WTC11 (cell line): ENCODE results near the gene BAIAP2L2. TPM values are rescaled to one million over a fixed set of nuclear protein-coding genes. Genes with fewer than 3 reads are reported as not detected.

Experiments used
- ATAC-seq: fragments of 200-7000 bp; cut with Tn5 transposase; 2 replicates; pipeline ENCODE4 v1.10.0; 2021; ENCODE audit warnings: mild to moderate bottlenecking, moderate library complexity
- CTCF ChIA-PET: fragments of 300-600 bp; sonication (Branson Sonifier 250); formaldehyde crosslinking; loops from one replicate; lab custom pipeline; 2021; ENCODE audit warnings: antibody characterized with exemption; lab: Charles Lee
- POLR2A ChIA-PET: fragments of 350-600 bp; sonication (Branson Sonifier 250); formaldehyde crosslinking; loops from one replicate; lab custom pipeline; 2021; ENCODE audit warnings: antibody characterized with exemption; lab: Charles Lee
- DNase-seq: peaks from one replicate; pipeline ENCODE4 v3.0.0; 2021; ENCODE audit warnings: low spot score
- H3K27ac Mint-ChIP-seq: 2 replicates; pipeline ENCODE4 v1.8.0; 2021; ENCODE audit warnings: mixed read lengths
- H3K27me3 Mint-ChIP-seq: 2 replicates; pipeline ENCODE4 v1.8.0; 2021; ENCODE audit warnings: low read depth, mild to moderate bottlenecking, moderate library complexity, mixed read lengths
- H3K36me3 Mint-ChIP-seq: 2 replicates; pipeline ENCODE4 v1.8.0; 2021; ENCODE audit warnings: mixed read lengths
- H3K4me1 Mint-ChIP-seq: 2 replicates; pipeline ENCODE4 v1.8.0; 2022; ENCODE audit warnings: mixed read lengths
- H3K4me3 Mint-ChIP-seq: 2 replicates; pipeline ENCODE4 v1.8.0; 2021; ENCODE audit warnings: mild to moderate bottlenecking, moderate library complexity, mixed read lengths
- H3K9me3 Mint-ChIP-seq: 2 replicates; pipeline ENCODE4 v1.8.0; 2021; ENCODE audit warnings: mixed read lengths
- AR ChIP-seq: fragments of 250-450 bp; sonication (Bioruptor Pico); IDR thresholded peaks from 2 replicates; pipeline ENCODE4 v1.9.0; 2021; ENCODE audit warnings: mild to moderate bottlenecking
- CREB1 ChIP-seq: sonication (generic); formaldehyde crosslinking; IDR thresholded peaks from 2 replicates; pipeline ENCODE4 v1.8.0; 2023; ENCODE audit warnings: mild to moderate bottlenecking, missing genetic modification reagents
- CTCF ChIP-seq: fragments of 200-600 bp; IDR thresholded peaks from 2 replicates; pipeline ENCODE4 v1.8.0; 2022; ENCODE audit warnings: antibody characterized with exemption
- E2F1 ChIP-seq: sonication (generic); formaldehyde crosslinking; IDR thresholded peaks from 2 replicates; pipeline ENCODE4 v1.8.0; 2022; ENCODE audit warnings: mild to moderate bottlenecking, missing genetic modification reagents
- ELF4 ChIP-seq: sonication (generic); formaldehyde crosslinking; IDR thresholded peaks from 2 replicates; pipeline ENCODE4 v1.8.1; 2022; ENCODE audit warnings: low read depth, mild to moderate bottlenecking, moderate library complexity, missing genetic modification reagents
- EMX1 ChIP-seq: fragments of 250-450 bp; sonication (Bioruptor Pico); IDR thresholded peaks from 2 replicates; pipeline ENCODE4 v1.8.0; 2021; ENCODE audit warnings: mild to moderate bottlenecking
- ESRRA ChIP-seq: sonication (generic); formaldehyde crosslinking; IDR thresholded peaks from 2 replicates; pipeline ENCODE4 v1.8.1; 2022; ENCODE audit warnings: mild to moderate bottlenecking, missing genetic modification reagents, borderline replicate concordance
- HMGXB4 ChIP-seq: sonication (generic); formaldehyde crosslinking; IDR thresholded peaks from 2 replicates; pipeline ENCODE4 v1.8.1; 2023; ENCODE audit warnings: mild to moderate bottlenecking, moderate library complexity, missing genetic modification reagents
- MAX ChIP-seq: sonication (generic); formaldehyde crosslinking; IDR thresholded peaks from 2 replicates; pipeline ENCODE4 v1.8.0; 2022; ENCODE audit warnings: mild to moderate bottlenecking, missing genetic modification reagents
- RORB ChIP-seq: fragments of 250-450 bp; sonication (Bioruptor Pico); IDR thresholded peaks from 2 replicates; pipeline ENCODE4 v1.9.0; 2021; ENCODE audit warnings: mild to moderate bottlenecking
- SMAD4 ChIP-seq: sonication (generic); formaldehyde crosslinking; IDR thresholded peaks from 2 replicates; pipeline ENCODE4 v1.8.0; 2022; ENCODE audit warnings: mild to moderate bottlenecking, missing genetic modification reagents
- STAT6 ChIP-seq: sonication (generic); formaldehyde crosslinking; conservative IDR thresholded peaks from 2 replicates; pipeline ENCODE4 v1.8.1; 2023; ENCODE audit warnings: mild to moderate bottlenecking, low read depth, missing genetic modification reagents, moderate library complexity
- ZNF532 ChIP-seq: fragments of 250-450 bp; sonication (Bioruptor Pico); IDR thresholded peaks from 2 replicates; pipeline ENCODE4 v1.9.0; 2021; ENCODE audit warnings: mild to moderate bottlenecking, borderline replicate concordance
- total RNA-seq: library from RNA; stranded (reverse); gene quantifications from 3 replicates; pipeline ENCODE4 v1.2.3, GENCODE V29; 2021

BAIAP2L2 gene
- total RNA-seq, 1 experiment from 2014 or later = 3.0 TPM

GRCh38 chr22:38067028-38067415 lies 43.5 kb downstream of the BAIAP2L2 start (continued):
- TF ChIP-seq HMGXB4 (CRISPR knock-in tag) (no peak), CTCF (no peak), ELF4 (CRISPR knock-in tag) (no peak), STAT6 (CRISPR knock-in tag) (no peak), CREB1 (no peak), ZNF532 (CRISPR knock-in tag) (no peak), E2F1 (CRISPR knock-in tag) (no peak), AR (CRISPR knock-in tag) (no peak)

- Mint-ChIP-seq H3K27me3 (no peaks in the 10 kb centered on the region), H3K4me3 (no peak overlapping the region), H3K9me3 (no peaks in the 10 kb centered on the region), H3K36me3 (peaks cover 24% of the 10 kb centered on the region), H3K27ac (peak overlapping the region; percentile 57; the same call in 1 of the 2 replicates), H3K4me1 (no peaks in the 10 kb centered on the region)
- ATAC-seq (no peak), DNase-seq (no peak)
- POLR2A ChIA-PET = no interaction called here
- no peak for TF ChIP-seq MAX (CRISPR knock-in tag)
- TF ChIP-seq SMAD4 (CRISPR knock-in tag) = no peak
- no peak for TF ChIP-seq CREB1
- no peak for TF ChIP-seq RORB (CRISPR knock-in tag)
- TF ChIP-seq ESRRA (CRISPR knock-in tag) = no peak
- no peak for TF ChIP-seq EMX1 (CRISPR knock-in tag)
- CTCF ChIA-PET = interaction anchor here (0.5 to 6.4 kb wide), 7 partner anchors 8 to 115 kb away, joined by 3 to 42 read pairs (median 4); partner anchors contain the start of gene PLA2G6
These were observed 44.0 kb downstream of the BAIAP2L2 start for GRCh38 chr22:38066381-38067027.
